Measurements from ENCODE around the gene TRABD2B. TPM values are rescaled to one million over a fixed set of nuclear protein-coding genes. Genes with fewer than 3 reads are reported as not detected.

TRABD2B gene
- total RNA-seq, 1 donor from 2014 or later, result 0.89 TPM

DNA sequence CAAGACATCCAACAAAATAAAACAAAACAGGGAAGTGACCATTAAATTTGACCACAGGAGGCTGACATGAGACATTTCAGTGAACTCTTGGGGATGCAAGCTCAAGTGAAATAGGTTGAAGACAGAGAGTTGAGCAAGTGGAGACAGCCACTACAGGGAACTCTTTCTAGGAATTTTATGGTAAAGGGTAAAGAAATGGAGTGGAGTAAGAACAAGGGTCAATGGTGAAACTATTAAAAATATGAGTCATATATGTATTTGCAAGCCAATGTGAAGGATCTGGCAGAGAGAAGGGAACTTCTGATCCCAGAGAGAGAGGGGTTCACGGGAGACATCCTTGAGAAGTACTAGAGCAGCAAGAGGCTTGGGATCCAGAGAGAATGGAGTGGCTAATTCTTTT, 9.1 kb upstream of the TRABD2B start:
- H3K4me2 ChIP-seq (ENCODE audit: low read length), result no peak overlapping the region
- H3K27me3 ChIP-seq (ENCODE audit: insufficient read depth, low read length), result no peaks in the 10 kb centered on the region
- TF ChIP-seq, protein P1, sequence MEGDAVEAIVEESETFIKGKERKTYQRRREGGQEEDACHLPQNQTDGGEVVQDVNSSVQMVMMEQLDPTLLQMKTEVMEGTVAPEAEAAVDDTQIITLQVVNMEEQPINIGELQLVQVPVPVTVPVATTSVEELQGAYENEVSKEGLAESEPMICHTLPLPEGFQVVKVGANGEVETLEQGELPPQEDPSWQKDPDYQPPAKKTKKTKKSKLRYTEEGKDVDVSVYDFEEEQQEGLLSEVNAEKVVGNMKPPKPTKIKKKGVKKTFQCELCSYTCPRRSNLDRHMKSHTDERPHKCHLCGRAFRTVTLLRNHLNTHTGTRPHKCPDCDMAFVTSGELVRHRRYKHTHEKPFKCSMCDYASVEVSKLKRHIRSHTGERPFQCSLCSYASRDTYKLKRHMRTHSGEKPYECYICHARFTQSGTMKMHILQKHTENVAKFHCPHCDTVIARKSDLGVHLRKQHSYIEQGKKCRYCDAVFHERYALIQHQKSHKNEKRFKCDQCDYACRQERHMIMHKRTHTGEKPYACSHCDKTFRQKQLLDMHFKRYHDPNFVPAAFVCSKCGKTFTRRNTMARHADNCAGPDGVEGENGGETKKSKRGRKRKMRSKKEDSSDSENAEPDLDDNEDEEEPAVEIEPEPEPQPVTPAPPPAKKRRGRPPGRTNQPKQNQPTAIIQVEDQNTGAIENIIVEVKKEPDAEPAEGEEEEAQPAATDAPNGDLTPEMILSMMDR (IDR thresholded peaks at IDR 0.05; ENCODE audit: insufficient read depth, low read depth, low read length), result no peak
- no peak for TF ChIP-seq EZH2 (IDR thresholded peaks at IDR 0.05; ENCODE audit: insufficient read depth, low read length)
- no peaks in the 10 kb centered on the region for H3K79me2 ChIP-seq (ENCODE audit: insufficient read depth, low read length)
- no peaks in the 10 kb centered on the region for H3K36me3 Mint-ChIP-seq (ENCODE audit: low read depth, unreplicated experiment)
- H3K4me3 Mint-ChIP-seq (ENCODE audit: unreplicated experiment), result no peak overlapping the region
- no peak overlapping the region for H3K4me3 ChIP-seq (ENCODE audit: insufficient read depth, low read depth, low read length)
- H3K9ac ChIP-seq (ENCODE audit: low read length), result no peak overlapping the region
- H3K36me3 ChIP-seq (ENCODE audit: insufficient read depth, low read length), result no peaks in the 10 kb centered on the region
- H2AFZ ChIP-seq (ENCODE audit: low read depth, low read length), result no peak overlapping the region
- H3K27ac ChIP-seq (ENCODE audit: low read depth, low read length), result no peak overlapping the region
- no peaks in the 10 kb centered on the region for H4K20me1 ChIP-seq (ENCODE audit: insufficient read depth, low read length)
- DNase-seq (ENCODE audit: low read depth) (no peak), FAIRE-seq (no peak)
- H3K27me3 Mint-ChIP-seq (ENCODE audit: low read depth, unreplicated experiment), result peaks cover 15% of the 10 kb centered on the region
- H3K4me1 ChIP-seq (ENCODE audit: insufficient read depth, low read length), result no peaks in the 10 kb centered on the region
- peaks cover 5% of the 10 kb centered on the region for H3K9me3 Mint-ChIP-seq (ENCODE audit: unreplicated experiment)
- peaks cover 10% of the 10 kb centered on the region for H3K4me1 Mint-ChIP-seq (ENCODE audit: low read depth, unreplicated experiment)
- H3K27ac Mint-ChIP-seq (ENCODE audit: unreplicated experiment), result no peak overlapping the region
- H3K9me3 ChIP-seq (ENCODE audit: insufficient read depth, low read depth, low read length), result no peaks in the 10 kb centered on the region

DNA sequence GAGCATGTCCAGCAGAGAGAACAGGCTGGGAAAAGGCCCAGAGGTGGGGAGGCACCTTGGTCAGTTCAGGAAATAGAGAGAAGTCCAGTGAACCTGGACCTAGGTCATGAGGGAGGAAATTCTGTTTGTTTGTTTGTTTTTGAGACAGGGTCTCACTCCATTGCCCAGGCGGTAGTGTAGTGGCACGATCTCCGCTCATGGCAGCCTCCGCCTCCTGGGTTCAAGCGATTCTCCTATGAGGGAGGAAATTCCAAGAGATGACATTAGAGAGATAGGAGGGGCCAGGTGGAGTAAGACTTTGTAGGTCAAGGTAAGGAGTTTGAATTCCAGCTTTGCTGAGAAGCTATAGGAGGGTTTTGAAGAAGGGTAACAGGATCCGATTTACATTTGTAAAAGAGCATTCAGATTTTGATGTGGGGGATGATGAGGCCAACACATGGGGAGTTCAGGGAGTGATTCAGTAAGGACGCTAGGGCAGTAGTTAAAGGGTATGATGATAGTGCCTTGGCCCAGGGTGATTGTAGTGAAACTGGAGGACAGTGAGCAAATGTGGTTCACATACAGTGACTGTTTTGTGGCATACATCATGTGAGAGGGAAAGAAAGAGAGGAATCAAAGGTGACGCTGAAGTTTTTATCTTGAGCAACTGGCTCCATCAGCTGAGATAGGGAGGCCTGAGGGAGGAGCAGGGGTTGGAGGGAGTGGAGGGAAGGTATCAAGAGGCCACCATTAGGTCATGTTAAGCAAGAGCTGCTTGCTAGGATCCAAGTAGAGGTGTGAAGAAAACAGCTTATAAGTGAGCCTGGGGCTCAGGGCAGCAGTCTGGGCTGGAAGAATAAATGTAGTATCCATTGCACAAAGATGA, 8.3 kb upstream of the TRABD2B start:
- peaks cover 17% of the 10 kb centered on the region for H3K27me3 Mint-ChIP-seq (ENCODE audit: low read depth, unreplicated experiment)
- Histone ChIP-seq H3K27ac (ENCODE audit: low read depth, low read length) (no peak overlapping the region), H3K27me3 (ENCODE audit: insufficient read depth, low read length) (peaks cover 2% of the 10 kb centered on the region), H3K4me2 (ENCODE audit: low read length) (no peak overlapping the region), H3K9me3 (ENCODE audit: insufficient read depth, low read depth, low read length) (no peaks in the 10 kb centered on the region), H3K9ac (ENCODE audit: low read length) (no peak overlapping the region), H3K4me3 (ENCODE audit: insufficient read depth, low read depth, low read length) (no peak overlapping the region), H3K36me3 (ENCODE audit: insufficient read depth, low read length) (no peaks in the 10 kb centered on the region), H3K4me1 (ENCODE audit: insufficient read depth, low read length) (no peaks in the 10 kb centered on the region), H4K20me1 (ENCODE audit: insufficient read depth, low read length) (no peaks in the 10 kb centered on the region), H3K79me2 (ENCODE audit: insufficient read depth, low read length) (no peaks in the 10 kb centered on the region), H2AFZ (ENCODE audit: low read depth, low read length) (no peak overlapping the region)
- DNase-seq (ENCODE audit: low read depth) (no peak), FAIRE-seq (no peak)
- H3K9me3 Mint-ChIP-seq (ENCODE audit: unreplicated experiment), result peaks cover 5% of the 10 kb centered on the region
- TF ChIP-seq, protein P1 (IDR thresholded peaks at IDR 0.05; ENCODE audit: insufficient read depth, low read depth, low read length), result no peak
- no peak for TF ChIP-seq EZH2 (IDR thresholded peaks at IDR 0.05; ENCODE audit: insufficient read depth, low read length)
- H3K27ac Mint-ChIP-seq (ENCODE audit: unreplicated experiment), result no peak overlapping the region
- H3K4me1 Mint-ChIP-seq (ENCODE audit: low read depth, unreplicated experiment), result peaks cover 10% of the 10 kb centered on the region
- H3K36me3 Mint-ChIP-seq (ENCODE audit: low read depth, unreplicated experiment), result no peaks in the 10 kb centered on the region
- no peak overlapping the region for H3K4me3 Mint-ChIP-seq (ENCODE audit: unreplicated experiment)
